Rectal smooth muscle tissue (tissue), 1 donor: Measurements from ENCODE around the gene ASCC2.
"Not testable (repeated sequence)": the region's sequence is repeated elsewhere in the genome, so short reads cannot be mapped to it uniquely, and the experiment has no call there.

ENCODE experiments used
- H3K27ac ChIP-seq: one replicate; pipeline ENCODE4 v1.7.0; 2013; ENCODE audit warnings: low read depth, low read length, inconsistent platforms
- H3K27me3 ChIP-seq: one replicate; pipeline ENCODE4 v1.7.0; 2013; ENCODE audit warnings: low read length; ENCODE audit not compliant: control insufficient read depth, insufficient read depth
- H3K36me3 ChIP-seq: one replicate; pipeline ENCODE4 v1.7.0; 2013; ENCODE audit warnings: low read length; ENCODE audit not compliant: control insufficient read depth, insufficient read depth
- H3K4me1 ChIP-seq: one replicate; pipeline ENCODE4 v1.7.0; 2013; ENCODE audit warnings: low read length; ENCODE audit not compliant: control insufficient read depth, insufficient read depth
- H3K4me3 ChIP-seq: one replicate; pipeline ENCODE4 v1.7.0; 2013; ENCODE audit warnings: low read length
- H3K9ac ChIP-seq: one replicate; pipeline ENCODE4 v1.7.0; 2013; ENCODE audit warnings: low read length

The ASCC2 gene

DNA sequence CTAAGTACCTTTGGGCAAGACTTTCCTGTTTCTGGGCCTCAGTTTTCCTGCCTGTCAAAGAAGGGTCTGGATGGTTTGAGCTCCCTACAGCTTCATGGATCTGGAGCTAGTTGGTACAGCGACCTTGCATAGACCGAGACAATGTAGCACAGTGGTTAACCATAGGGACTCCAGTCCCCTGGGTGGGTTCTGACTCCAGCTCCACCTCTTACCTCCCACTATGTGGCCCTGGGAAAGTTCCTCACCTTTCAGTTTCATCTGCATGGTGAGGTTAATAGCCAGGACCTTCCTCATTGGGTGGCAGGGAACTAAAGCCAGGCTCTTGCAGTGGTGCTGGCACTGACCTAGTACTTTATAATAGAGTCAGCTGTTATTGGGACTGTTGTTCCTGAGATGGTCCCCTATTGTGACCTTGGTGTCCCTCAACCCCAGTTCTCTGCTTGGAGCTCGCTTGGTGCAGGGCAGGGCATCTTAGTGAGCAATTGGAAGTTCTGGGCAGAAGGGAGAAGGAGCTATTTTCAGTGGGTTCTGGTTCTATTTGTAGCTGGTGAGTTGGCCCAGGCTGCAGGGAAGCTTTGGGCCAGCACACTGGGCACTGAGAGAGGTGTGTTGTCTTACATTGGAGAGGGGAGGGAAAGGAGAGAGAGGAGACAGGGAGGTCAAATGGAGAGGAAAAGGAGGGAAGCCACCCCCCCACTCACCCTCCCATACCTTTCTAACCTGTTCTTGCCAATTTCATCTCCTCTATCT, 34.2 kb upstream of the ASCC2 start:
- no peak overlapping the region for H3K27ac ChIP-seq
- H3K36me3 ChIP-seq: no peaks in the 10 kb centered on the region
- H3K9ac ChIP-seq: no peak overlapping the region
- no peak overlapping the region for H3K4me3 ChIP-seq
- no peaks in the 10 kb centered on the region for H3K27me3 ChIP-seq
- no peaks in the 10 kb centered on the region for H3K4me1 ChIP-seq

DNA sequence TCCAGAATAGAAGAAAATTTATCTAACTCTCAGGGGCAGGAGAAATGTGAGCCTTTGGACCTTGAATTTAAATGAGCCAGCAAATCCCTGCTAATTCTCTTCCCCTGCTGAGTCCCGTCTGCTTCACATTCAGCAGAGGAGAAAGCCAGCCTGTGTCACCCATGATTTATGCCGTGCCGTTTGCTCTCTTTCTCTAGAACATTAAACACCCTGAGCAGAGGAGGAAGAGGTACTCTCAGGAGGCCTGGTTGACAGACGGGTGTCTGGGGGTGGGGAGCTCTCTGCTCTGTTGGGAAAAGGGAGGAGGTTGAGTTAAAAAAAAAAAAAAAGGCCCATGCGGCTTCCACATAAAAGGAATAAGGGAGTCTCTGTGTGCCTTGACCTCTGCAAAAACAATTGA, 33.6 kb upstream of the ASCC2 start:
- Histone ChIP-seq H3K9ac (no peak overlapping the region), H3K4me3 (no peak overlapping the region), H3K4me1 (no peaks in the 10 kb centered on the region), H3K36me3 (no peaks in the 10 kb centered on the region), H3K27me3 (no peaks in the 10 kb centered on the region), H3K27ac (no peak overlapping the region)

DNA sequence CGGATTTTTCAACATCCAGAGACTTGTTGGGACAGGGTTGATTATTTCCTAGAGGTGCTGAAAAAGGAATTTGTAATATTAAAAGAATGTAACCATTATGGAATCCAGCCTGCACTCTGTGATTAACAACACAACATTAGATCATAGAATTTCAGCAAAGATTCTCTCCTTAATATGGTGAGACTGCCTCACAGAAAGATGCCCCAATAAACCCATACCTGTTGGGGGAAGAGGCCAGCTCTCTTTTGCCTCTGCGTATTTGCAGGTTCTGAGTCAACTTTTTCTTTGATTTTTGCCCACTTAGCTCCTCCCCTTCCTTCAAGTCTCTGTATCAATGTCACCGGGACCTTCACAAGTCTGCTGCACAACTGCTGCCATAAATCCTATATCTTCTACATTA, 32.5 kb upstream of the ASCC2 start:
- no peaks in the 10 kb centered on the region for H3K36me3 ChIP-seq
- no peak overlapping the region for H3K9ac ChIP-seq
- no peak overlapping the region for H3K4me3 ChIP-seq
- no peak overlapping the region for H3K27ac ChIP-seq
- no peaks in the 10 kb centered on the region for H3K27me3 ChIP-seq
- H3K4me1 ChIP-seq: no peaks in the 10 kb centered on the region

DNA sequence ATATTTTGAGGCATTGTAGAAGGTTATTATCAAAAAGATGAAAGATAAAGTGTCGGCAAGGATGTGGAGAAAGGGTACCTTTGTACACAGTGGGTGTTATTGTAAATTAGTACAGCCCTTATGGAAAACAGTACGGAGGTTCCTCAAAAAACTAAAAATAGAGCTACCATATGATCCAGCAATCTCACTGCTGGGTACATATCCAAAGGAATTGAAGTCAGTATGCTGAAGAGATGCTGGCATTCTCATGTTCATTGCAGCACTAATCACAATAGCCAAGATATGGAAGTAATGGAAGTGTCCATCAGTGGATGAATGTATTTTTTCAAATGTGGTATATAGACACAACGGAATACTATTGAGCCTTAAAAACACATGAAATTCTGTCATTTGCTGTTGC, 29.8 kb upstream of the ASCC2 start:
- H3K9ac ChIP-seq: no peak overlapping the region
- H3K27me3 ChIP-seq: no peaks in the 10 kb centered on the region
- no peak overlapping the region for H3K27ac ChIP-seq
- H3K4me3 ChIP-seq: no peak overlapping the region
- no peaks in the 10 kb centered on the region for H3K4me1 ChIP-seq
- no peaks in the 10 kb centered on the region for H3K36me3 ChIP-seq

DNA sequence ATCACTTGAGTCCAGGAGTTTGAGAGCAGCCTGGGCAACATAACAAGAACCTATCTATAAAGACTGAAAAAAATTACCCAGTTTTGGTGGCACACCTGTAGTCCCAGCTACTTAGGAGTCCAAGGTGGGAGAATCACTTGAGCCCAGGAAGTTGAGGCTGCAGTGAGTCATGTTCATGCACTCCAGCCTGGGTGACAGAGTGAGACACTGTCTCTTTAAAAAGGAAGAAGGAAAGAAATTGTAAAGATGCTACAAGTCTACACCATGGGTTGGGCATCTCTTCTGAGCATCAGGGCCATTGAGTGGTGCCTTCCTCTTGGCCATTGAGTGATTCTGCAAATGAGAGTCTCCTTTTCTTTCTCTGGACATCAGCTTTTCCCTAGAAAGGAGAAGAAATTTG, 29.2 kb upstream of the ASCC2 start:
- H3K4me1 ChIP-seq: no peaks in the 10 kb centered on the region
- H3K9ac ChIP-seq: no peak overlapping the region
- no peak overlapping the region for H3K4me3 ChIP-seq
- H3K27me3 ChIP-seq: no peaks in the 10 kb centered on the region
- no peaks in the 10 kb centered on the region for H3K36me3 ChIP-seq
- no peak overlapping the region for H3K27ac ChIP-seq

DNA sequence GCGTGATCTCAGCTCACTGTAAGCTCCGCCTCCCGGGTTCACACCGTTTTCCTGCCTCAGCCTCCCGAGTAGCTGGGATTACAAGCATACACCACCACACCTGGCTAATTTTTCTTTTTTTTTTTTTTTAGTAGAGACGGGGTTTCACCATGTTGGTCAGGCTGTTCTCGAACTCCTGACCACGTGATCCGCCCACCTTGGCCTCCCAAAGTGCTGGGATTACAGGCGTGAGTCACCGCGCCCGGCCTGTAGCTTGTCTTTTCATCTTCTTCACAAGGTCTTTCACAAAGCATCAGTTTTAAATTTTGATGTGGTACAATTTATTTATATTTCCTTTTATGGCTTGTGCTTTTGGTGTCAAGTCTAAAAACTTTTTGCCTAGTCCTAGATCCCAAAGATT, 27.5 kb upstream of the ASCC2 start:
- not testable (repeated sequence) for H3K9ac ChIP-seq, H3K4me3 ChIP-seq, H3K27ac ChIP-seq, H3K27me3 ChIP-seq, H3K4me1 ChIP-seq, H3K36me3 ChIP-seq

DNA sequence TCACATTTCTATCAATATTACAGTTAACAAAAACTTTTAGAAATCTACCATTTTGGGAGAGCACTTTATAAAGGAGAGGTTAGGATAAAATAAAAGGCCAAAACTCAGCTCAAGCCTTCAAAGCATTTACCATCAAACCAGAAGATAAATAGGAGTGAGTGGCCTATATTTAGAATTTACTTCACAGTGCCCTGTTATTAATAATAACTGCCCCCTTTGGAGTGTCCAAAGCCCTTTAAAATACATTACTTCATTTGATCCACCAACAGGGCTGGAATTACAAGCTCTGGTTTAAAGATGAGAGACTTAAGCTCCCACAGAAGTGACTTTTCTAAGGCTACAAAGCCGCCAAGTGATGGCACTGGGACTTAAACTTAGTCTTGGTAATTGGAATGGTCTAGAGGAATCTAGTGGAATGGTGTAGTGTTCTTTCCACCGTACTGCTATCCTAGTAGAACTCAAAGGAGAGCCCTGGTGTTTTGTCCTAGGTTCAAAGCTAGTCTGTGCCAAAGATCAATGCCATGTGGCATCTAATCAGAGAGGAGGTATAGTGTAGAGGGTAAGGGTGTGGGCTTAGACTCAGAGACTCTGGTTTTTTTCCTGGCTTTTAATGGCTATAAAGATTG, 23.7 kb upstream of the ASCC2 start:
- H3K9ac ChIP-seq: no peak overlapping the region
- H3K4me3 ChIP-seq: no peak overlapping the region
- H3K36me3 ChIP-seq: no peaks in the 10 kb centered on the region

DNA sequence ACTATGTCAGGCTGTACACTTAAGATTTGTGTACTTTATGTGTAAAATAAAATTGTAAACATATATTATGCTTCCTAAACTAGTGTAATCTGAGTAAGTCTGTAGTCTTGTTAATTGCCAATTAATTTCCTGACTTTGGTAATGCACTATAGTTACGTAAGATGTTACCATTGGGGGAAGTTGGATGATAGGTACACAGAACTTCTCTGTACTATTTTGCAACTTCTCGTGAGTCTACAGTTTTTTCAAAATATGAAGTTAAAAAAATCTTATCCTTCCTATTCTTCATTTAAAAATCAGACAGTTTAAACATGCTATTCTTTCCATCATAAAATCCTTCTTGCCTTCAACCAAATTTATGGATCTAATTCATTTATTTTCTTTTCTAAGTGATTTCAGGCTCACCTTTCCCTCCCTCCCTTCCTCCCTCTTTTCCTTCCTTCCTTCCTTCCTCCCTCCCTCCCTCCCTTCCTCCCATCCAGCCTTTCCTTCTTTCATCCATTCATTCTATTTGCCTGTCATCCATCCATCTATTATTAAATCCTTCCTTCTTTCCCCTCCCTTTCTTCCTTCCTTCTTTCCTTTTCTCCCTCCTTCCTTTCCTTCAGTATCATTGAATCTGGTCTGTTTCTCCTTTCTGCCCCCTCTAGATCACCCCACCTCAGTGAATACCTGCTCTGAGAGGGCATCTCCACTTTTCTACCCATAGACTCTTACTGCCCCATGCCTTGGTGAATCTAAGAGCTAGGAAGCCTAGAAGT, 22.1 kb upstream of the ASCC2 start:
- Histone ChIP-seq H3K27ac (no peak overlapping the region), H3K4me3 (no peak overlapping the region), H3K27me3 (no peaks in the 10 kb centered on the region)

More for the DNA sequence above, 23.7 kb upstream of the ASCC2 start:
- H3K27me3 ChIP-seq: no peaks in the 10 kb centered on the region
- no peak overlapping the region for H3K27ac ChIP-seq
- no peaks in the 10 kb centered on the region for H3K4me1 ChIP-seq

DNA sequence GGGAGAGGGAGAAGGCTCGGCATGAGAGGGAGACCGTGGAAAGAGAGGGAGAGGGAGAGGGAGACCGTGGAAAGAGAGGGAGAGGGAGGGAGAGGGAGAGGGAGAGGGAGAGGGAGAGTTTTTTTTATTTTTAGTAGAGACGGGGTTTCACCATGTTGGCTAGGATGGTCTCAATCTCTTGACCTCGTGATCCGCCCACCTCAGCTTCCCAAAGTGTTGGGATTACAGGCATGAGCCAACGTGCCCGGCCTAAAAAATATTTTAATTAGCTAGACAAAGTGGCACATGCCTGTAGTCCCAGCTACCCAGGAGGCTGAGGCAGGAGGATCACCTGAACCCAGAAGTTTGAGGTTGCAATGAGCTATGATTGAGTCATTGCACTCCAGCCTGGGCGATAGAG, 21.0 kb upstream of the ASCC2 start:
- H3K9ac ChIP-seq: not testable (repeated sequence)

More for the DNA sequence above, 22.1 kb upstream of the ASCC2 start:
- Histone ChIP-seq H3K9ac (no peak overlapping the region), H3K36me3 (no peaks in the 10 kb centered on the region), H3K4me1 (no peaks in the 10 kb centered on the region)

DNA sequence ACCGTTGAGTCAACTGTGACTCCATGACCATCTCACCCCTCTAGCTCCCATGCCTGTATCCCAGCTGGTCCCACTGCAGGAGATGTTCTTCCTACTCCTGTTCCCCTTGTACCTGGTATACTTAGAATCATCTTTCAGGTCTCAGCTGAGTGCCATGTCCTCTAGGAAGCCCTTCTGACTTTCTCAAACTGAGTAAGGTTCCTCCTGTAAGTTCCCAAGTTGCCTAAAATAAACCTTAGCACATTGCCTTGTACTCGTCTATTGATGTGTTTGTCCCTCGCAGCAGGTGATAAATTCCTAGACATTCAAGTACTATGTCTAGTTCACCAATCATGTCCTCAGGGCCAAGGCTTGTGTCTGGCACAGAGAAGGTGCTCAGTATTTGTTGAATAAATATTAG, 18.4 kb upstream of the ASCC2 start:
- Histone ChIP-seq H3K36me3 (no peaks in the 10 kb centered on the region), H3K27me3 (no peaks in the 10 kb centered on the region), H3K27ac (no peak overlapping the region), H3K9ac (no peak overlapping the region), H3K4me3 (no peak overlapping the region), H3K4me1 (no peaks in the 10 kb centered on the region)

More for the DNA sequence above, 21.0 kb upstream of the ASCC2 start:
- H3K27ac ChIP-seq, H3K4me3 ChIP-seq, H3K4me1 ChIP-seq, H3K27me3 ChIP-seq, H3K36me3 ChIP-seq: not testable (repeated sequence)

DNA sequence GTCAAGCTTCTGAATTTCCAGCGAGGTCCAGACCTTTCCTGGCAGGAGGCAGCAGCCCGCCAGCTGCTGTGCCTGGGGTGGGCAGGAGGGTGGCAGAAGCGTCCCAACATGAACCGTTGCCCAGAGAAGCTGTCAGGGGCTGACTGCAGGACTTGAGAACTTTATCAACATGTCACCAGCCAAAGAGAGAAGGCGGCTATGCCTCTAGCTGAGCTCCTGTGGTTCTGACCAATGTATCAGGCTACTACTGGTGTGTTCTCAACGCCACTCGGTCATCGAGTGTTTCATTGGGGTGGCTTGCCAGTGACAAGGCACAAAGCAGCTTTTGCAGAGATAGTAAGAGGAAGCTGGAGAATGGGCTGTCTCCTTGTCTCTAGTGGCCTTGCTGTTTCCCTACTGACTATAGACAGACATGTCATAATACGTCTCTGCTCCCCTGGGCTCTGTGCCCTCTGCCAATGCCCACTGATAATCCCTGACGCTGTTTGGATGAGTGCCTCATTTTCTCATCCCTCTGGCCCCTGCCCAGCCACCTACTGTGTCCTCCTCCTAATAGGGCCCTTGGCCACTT, 17.6 kb upstream of the ASCC2 start:
- H3K27ac ChIP-seq: no peak overlapping the region
- H3K27me3 ChIP-seq: no peaks in the 10 kb centered on the region
- no peak overlapping the region for H3K9ac ChIP-seq
- no peaks in the 10 kb centered on the region for H3K4me1 ChIP-seq
- H3K4me3 ChIP-seq: no peak overlapping the region
- no peaks in the 10 kb centered on the region for H3K36me3 ChIP-seq

DNA sequence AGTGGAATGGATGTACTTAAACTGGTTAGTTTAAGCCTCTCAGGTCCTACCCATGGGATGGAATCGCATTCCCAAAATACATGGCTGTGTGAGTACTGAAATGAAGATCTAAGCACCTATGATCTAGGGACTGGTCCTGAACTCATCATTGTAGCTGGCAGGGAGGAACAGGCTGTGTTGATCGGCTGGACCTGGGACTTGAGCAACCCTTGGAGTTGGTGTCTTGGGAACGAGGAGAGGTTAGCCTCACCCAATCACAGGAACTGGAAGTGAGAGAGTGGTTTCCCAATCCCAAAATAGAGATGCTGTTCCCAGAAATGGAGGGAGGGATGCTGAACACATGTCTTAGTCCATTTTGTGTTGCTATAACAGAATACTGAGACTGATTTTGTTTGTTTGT, 16.4 kb upstream of the ASCC2 start:
- Histone ChIP-seq H3K36me3 (no peaks in the 10 kb centered on the region), H3K4me1 (no peaks in the 10 kb centered on the region)

More for the DNA sequence above, 16.4 kb upstream of the ASCC2 start:
- Histone ChIP-seq H3K4me3 (no peak overlapping the region), H3K9ac (no peak overlapping the region), H3K27ac (no peak overlapping the region), H3K27me3 (no peaks in the 10 kb centered on the region)
